ELF-1 (cell line): ENCODE data around the gene DAB1.

Experiments used
- DNase-seq: peaks from one replicate; pipeline ENCODE4 v3.0.0-alpha.2; 2016; ENCODE audit warnings: low read depth, low spot score

The DAB1 gene

DNA sequence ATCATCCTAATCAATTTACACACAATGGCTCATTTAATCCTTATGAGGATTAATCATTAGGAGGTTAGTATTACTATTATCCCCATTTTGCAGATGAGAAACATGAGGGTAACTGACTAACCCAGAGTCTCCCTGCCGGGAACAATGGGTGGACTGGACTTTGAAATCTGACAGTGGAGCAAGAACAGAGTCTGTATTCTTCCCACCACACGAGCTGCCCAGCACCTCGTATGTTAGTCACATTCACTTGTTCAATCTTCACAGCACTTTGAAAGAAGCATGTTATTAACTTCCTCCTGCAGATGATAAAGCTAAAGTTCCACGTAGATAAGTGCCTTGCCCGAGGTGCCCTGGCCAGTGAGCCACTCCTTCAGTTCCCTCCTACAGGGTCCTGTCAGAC lies 470.5 kb downstream of the DAB1 start:
- DNase-seq = no peak

DNA sequence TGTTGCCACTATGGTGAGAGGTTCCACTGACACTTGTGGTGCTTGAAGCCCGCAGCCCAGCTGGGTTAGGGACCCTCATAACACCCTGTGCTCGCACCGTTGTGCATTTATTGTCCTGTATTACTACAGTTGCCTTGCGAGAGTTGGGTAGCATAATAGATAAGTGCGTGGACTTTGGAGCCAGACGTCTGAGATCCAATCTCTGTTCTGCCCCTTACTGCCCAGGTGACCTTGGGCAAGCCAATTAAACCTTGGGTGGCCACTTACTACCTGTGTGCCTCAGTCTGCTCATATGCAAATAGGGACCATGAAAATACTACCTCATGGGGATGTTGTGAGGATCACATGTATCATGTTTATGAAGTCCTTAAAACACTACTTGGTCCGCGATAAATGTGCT lies 471.4 kb downstream of the DAB1 start:
- DNase-seq = no peak

DNA sequence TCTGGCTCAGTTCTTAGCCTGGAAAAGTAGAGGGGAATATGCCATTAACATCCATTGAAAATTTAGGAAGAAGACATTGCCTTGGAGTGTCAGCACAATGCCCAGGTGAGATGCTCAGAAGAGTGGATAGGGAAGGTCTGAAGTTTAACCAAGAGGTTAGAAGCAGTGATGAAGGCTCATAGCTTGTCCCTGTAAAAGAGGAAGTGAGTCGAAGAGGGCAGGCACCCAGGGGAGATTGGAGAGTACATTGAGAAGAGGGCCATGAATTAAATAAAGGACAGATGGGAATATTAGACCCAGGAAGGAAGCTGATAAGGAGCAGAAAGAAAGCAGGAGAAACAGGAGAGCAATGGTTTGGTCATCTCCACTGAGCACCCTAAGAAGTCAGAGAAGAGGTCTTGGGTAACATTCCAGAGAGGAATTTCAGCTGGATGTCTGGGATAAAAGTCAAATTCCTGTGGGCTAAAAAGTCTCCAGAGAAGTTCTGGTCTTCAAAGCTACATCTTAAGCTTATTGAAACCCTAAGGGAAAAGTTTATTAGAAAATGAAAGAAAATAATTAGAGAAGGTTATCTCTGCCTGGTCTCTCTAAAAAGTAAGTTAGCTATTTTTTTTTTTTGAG lies 475.3 kb downstream of the DAB1 start:
- DNase-seq = no peak
